ENCODE data around the gene CARD9. TPM values are rescaled to one million over a fixed set of nuclear protein-coding genes. Genes with fewer than 3 reads are reported as not detected.

CARD9 gene
- total and polyA plus RNA-seq, 2 of the 8 experiments (the other 6 are each of a cell fraction or from before 2014, with no cell fraction given), result 0.15 to 1.1 TPM

DNA sequence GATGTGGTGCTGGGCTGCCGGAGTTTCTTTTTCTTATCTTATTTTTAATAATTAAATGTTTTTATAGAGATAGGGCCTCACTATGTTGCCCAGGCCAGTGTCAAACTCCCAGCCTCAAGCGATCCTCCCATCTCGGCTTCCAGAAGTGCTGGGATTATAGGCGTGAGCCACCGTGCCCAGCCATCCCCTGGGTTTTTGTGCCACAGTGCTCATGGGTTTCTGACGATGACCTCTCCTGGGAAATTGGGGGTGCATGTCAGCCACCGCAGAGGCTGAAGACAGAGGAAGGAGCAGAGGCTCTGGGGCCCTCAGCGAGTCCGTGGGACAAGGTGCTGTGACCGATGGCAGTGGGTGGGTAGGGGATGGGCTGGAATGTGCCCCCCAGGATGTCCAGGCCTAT, 31.7 kb downstream of the CARD9 start:
- Histone ChIP-seq H3K56ac (replicated peaks; ENCODE audit: insufficient read length, low read depth, low read length) (no peak overlapping the region), H3K79me1 (ENCODE audit: low read depth, low read length) (no peaks in the 10 kb centered on the region), H3K9me3 (ENCODE audit: insufficient read depth in 2 of 2, low read depth in 1 of 2, low read length in 1 of 2) (no peaks in the 10 kb centered on the region), H3K9ac (replicated peaks in 1 of 4; ENCODE audit: extremely low read depth in 1 of 4, low read depth in 3 of 4, low read length in 3 of 4) (no peak overlapping the region), H3K4me3 (ENCODE audit: extremely low read depth in 1 of 4, insufficient read depth in 2 of 4, low read depth in 3 of 4, low read length in 4 of 4) (peak overlapping the region in 1 of 4 experiments; percentile 72; a peak in 2 of 8 replicates), H2AFZ (ENCODE audit: low read length) (no peak overlapping the region), H4K20me1 (replicated peaks in 1 of 2; ENCODE audit: control insufficient read depth in 1 of 2, insufficient read depth in 2 of 2, low read length in 2 of 2) (no peaks in the 10 kb centered on the region), H2BK20ac (ENCODE audit: low read length) (no peak overlapping the region), H2AK5ac (ENCODE audit: low read depth, low read length) (peak overlapping the region; percentile 65; the same call in 1 of the 2 replicates), H3K27ac (ENCODE audit: low read depth, low read length) (no peak overlapping the region), H3K23me2 (ENCODE audit: low read depth, low read length) (peaks cover 2% of the 10 kb centered on the region; the same call in 1 of the 2 replicates), H2BK5ac (ENCODE audit: low read depth, low read length) (no peak overlapping the region), H2BK12ac (ENCODE audit: low read depth, low read length) (no peak overlapping the region), H4K91ac (replicated peaks; ENCODE audit: insufficient read length, low read length) (no peak overlapping the region), H3K27me3 (replicated peaks in 1 of 4; ENCODE audit: control insufficient read depth in 3 of 4, extremely low read depth in 1 of 4, insufficient read depth in 3 of 4, low read length in 3 of 4) (no peaks in the 10 kb centered on the region), H3K4me1 (replicated peaks in 1 of 4; ENCODE audit: control insufficient read depth in 3 of 4, insufficient read depth in 4 of 4, low read length in 3 of 4) (peaks cover 0 to 16% (median 9%) of the 10 kb centered on the region in 4 experiments; a peak in 6 of 7 replicates), H3K14ac (ENCODE audit: insufficient read length) (no peak overlapping the region), H2BK120ac (replicated peaks; ENCODE audit: low read depth, low read length) (no peak overlapping the region), H3K4me2 (ENCODE audit: insufficient read depth in 1 of 2, low read depth in 2 of 2, low read length in 2 of 2) (peak overlapping the region; percentile 54 to 77; a peak in 3 of 4 replicates), H2BK15ac (ENCODE audit: low read length) (no peak overlapping the region), H4K8ac (ENCODE audit: extremely low read depth, insufficient read depth, low read length) (no peak overlapping the region), H3K36me3 (ENCODE audit: control insufficient read depth in 2 of 4, insufficient read depth in 4 of 4, low read length in 3 of 4) (peaks cover 0 to 4% (median 0%) of the 10 kb centered on the region in 4 experiments; a peak in 2 of 8 replicates), H4K5ac (ENCODE audit: insufficient read length, low read depth, low read length) (no peak overlapping the region), H3K4ac (replicated peaks; ENCODE audit: insufficient read length, low read depth, low read length) (no peak overlapping the region), H3K79me2 (ENCODE audit: control insufficient read depth in 1 of 2, insufficient read depth in 2 of 2, low read length in 2 of 2) (no peaks in the 10 kb centered on the region), H3K18ac (ENCODE audit: extremely low read depth, low read length) (no peak overlapping the region), H3K23ac (ENCODE audit: insufficient read length) (no peak overlapping the region)
- TF ChIP-seq GABPA (IDR thresholded peaks at IDR 0.05; ENCODE audit: borderline replicate concordance, insufficient read depth, low read length) (no peak), ASH2L (IDR thresholded peaks at IDR 0.05; ENCODE audit: low read length) (no peak), CTBP2 (IDR thresholded peaks at IDR 0.05; ENCODE audit: borderline replicate concordance, insufficient read depth, insufficient read length, low read length) (no peak), HDAC6 (IDR thresholded peaks at IDR 0.05; ENCODE audit: low read depth, low read length) (no peak), SIX5 (IDR thresholded peaks at IDR 0.05; ENCODE audit: low read depth, low read length) (no peak)
- ChIA-PET CTCF (ENCODE audit: partially characterized antibody) (interaction anchor here (0.7 to 7.9 kb wide), 7 partner anchors 12 to 180 kb away, joined by 3 to 80 read pairs (median 4); partner anchors contain the start of gene DNLZ), POLR2A (ENCODE audit: partially characterized antibody) (interaction anchor here (0.9 to 8.0 kb wide), 4 partner anchors 10 to 47 kb away, joined by 3 to 137 read pairs (median 3); partner anchors contain the start of gene DNLZ)
- WGBS, 2 experiments (ENCODE audit: extremely low coverage in 1 of 2, insufficient coverage in 1 of 2, insufficient read length in 1 of 2, insufficient replicate concordance in 2 of 2, low coverage in 1 of 2, low lambda C conversion rate in 2 of 2, missing lambda C conversion rate in 1 of 2), result 91% methylated on average over 8 of the region's 10 CpGs; no CpG with 5 or more reads in 1 of the 2 experiments
- FAIRE-seq, result no peak
- no peak for DNase-seq (ENCODE audit: low read depth in 1 of 2, low spot score in 2 of 2)
